Measurements from ENCODE around the gene GLYR1.
"Not testable (repeated sequence)": the region's sequence is repeated elsewhere in the genome, so short reads cannot be mapped to it uniquely, and the experiment has no call there.

The GLYR1 gene

DNA sequence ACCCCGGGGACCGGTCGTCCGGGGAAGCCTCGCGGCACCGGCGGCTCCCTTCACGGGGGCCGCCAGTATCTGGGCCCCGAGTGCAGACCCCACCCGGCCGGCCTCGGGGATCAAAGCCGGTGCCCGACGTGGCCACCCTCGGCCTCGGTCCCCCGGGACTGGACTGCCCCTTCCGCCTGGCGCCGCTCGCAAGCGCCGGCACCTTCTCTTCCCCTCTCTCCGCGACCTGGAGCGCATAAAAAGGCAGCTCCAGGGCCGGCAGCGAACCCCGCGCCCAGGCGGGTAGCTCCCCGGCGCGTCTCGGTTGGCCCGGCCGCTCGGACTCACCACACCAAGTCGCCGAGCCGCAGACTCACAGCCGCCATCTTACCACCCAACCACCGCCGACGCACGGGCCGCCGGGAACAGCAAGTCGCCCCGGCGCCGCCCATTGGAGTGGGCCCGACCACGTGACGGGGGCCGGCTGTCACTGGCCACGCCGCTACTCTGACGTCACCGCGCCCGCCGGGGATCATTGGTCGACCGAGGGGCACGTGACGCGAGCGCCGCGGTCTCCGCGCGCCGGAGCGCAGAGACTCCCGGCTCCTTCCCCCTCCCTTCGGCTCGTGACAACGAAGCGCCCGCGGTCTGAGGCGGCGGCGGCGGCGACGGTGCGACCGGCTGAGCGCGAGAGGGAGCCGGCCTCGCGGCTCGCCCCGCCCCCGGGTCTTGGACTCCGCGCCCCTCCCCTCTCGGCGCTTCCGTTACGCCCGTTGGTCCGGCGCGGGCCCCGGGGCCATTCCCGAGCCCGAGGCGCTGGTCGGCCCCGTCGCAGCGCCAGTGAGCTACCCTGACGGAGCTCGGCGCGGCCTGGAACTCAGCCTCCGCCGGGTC is at the start of gene GLYR1, which contains the start of gene UBN1:
Gene GLYR1, minus strand, starts transcription at position 388 of the 873 bp plus-strand sequence. Its CDS starts 23 bp downstream, at position 365.
Gene UBN1, plus strand, starts transcription at position 581 of the 873 bp plus-strand sequence. CDS start 5,437 bp downstream, outside the sequence.
- peak within 1 kb of the TSS; percentile 93 for H3K4me3 Mint-ChIP-seq
- H3K36me3 Mint-ChIP-seq (ENCODE audit: low read depth): peaks cover 58% of the 10 kb centered on the region
- H3K9me3 Mint-ChIP-seq: no peaks in the 10 kb centered on the region
- H3K27ac Mint-ChIP-seq: peak within 1 kb of the TSS; percentile 92
- peak; percentile 100 for DNase-seq
- H3K27me3 Mint-ChIP-seq: no peaks in the 10 kb centered on the region
- peaks cover 61% of the 10 kb centered on the region for H3K4me1 Mint-ChIP-seq (ENCODE audit: low read depth)

DNA sequence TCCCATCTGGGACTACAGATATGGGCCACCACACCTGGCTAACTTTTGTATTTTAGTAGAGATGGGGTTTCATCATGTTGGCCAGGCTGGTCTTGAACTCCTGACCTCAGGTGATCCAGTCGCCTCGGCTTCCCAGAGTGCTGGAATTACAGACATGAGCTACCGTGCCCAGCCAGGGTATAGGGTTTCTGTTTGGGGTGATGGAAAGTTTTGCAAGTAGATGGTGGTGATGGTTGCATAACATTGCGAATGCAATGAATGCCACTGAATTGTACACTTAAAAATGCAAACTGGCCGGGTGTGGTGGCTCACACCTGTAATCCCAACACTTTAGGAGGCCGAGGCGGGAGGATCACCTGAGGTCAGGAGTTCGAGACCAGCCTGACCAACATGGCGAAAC is 49.7 kb upstream of the GLYR1 start:
- H3K27me3 Mint-ChIP-seq; H3K27ac Mint-ChIP-seq; H3K9me3 Mint-ChIP-seq; DNase-seq; H3K36me3 Mint-ChIP-seq (ENCODE audit: low read depth); H3K4me1 Mint-ChIP-seq (ENCODE audit: low read depth); H3K4me3 Mint-ChIP-seq: not testable (repeated sequence)

DNA sequence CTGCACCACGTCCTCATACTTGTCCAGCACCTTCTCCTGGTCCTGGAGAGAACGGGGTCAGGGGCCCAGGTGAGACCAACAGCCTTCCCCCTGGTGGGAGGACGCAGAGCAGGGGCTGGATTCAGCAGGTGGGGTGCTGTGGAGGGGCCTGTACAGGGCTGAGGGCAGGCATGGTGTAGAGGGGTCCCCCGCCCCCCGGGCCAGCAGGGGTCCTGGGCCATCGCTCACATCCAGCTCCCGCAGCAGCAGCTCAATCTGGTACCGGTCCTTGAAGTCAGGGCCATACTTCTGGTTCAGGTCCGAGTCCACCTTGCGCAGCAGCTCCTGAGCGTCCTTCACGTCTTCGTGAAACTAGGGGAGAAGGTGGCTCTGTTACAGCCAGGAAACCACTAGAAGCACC is 48.3 kb upstream of the GLYR1 start:
- no peaks in the 10 kb centered on the region for H3K36me3 Mint-ChIP-seq (ENCODE audit: low read depth)
- H3K27me3 Mint-ChIP-seq: no peaks in the 10 kb centered on the region
- H3K4me3 Mint-ChIP-seq: no peak overlapping the region
- no peak overlapping the region for H3K27ac Mint-ChIP-seq
- H3K9me3 Mint-ChIP-seq: no peaks in the 10 kb centered on the region
- no peak for DNase-seq
- no peaks in the 10 kb centered on the region for H3K4me1 Mint-ChIP-seq (ENCODE audit: low read depth)

DNA sequence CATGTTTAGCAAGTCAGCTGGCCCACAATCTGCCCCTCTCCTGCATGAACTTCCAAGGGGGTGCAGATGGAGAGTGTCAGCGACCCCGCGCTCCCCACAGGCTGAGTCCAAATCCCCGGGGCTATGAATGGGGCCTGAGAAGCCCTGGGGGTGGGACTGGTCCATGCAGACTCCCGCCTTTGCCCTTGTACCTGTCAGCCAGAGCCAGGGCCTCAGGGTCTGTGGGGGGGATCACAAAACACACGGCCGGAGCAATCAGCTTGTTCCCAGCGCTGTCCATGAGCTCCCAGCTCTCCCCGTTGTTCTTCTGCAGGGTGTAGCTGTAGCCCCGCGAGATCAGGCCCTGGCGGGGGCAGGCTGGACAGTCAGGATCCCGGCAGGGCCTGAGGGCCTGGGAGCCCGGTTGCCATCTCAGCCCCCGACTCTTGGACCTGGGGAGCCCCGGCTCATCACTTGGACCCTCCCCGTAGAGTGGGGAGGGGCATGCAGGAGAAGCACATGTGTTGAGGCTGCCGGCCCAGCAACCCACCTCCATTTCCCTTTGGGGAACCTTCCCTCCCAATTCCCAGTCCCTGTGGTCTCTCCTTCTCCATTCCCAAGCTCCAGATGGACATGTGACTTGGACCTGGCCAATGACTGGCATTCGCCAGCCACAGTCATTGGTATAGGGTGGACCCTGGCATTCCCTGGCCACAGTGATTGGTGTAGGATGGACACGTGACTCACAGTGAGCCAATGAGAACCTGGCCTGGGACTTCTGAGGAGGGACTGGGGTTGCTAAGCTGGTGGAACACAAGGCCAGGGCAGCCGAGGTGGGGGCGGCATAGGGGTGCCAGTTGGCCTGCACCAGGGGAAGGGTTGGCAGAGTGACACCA is 47.4 kb upstream of the GLYR1 start:
- H3K27me3 Mint-ChIP-seq: no peaks in the 10 kb centered on the region
- H3K4me1 Mint-ChIP-seq (ENCODE audit: low read depth): no peaks in the 10 kb centered on the region
- no peaks in the 10 kb centered on the region for H3K36me3 Mint-ChIP-seq (ENCODE audit: low read depth)
- H3K9me3 Mint-ChIP-seq: no peaks in the 10 kb centered on the region
- DNase-seq: no peak
- no peak overlapping the region for H3K27ac Mint-ChIP-seq
- no peak overlapping the region for H3K4me3 Mint-ChIP-seq

DNA sequence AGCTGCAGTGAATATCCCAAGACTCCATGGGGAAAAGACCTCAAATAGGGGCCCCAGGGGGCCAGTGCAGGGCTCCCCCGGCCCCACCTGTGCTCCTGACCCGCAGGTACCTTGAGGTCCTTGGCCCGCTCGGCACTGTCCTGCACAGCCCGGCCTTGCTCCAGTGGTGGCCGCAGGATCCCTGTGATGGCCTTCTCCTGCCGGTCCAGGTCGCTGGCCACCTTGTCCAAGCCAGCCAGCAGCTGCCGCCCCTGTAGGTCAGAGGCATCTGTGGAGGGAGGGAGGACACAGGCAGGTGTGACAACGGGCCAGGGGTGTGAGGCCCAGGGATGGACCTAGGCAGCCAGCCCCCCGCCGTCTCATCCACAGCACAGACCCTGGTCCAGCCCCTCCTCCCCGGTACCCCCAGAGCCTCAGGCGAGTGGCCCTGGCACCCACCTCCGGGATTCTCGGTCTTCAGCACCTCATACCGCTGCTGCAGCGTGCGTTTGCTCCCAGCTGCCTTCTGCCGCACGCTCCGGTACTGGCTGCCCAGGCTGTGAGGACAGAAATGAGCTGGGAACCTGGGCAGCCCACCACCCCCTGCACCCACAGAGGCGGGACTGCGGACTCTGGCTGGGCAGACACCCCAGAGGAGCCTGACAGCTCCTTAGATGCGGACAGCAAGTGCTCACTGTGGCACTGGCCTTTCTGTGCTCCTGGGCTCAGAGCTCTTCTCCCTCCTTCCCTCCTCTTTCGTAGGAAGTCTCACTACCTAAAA is 46.2 kb upstream of the GLYR1 start:
- Mint-ChIP-seq H3K4me3 (no peak overlapping the region), H3K36me3 (ENCODE audit: low read depth) (no peaks in the 10 kb centered on the region), H3K27ac (no peak overlapping the region), H3K9me3 (no peaks in the 10 kb centered on the region), H3K27me3 (no peaks in the 10 kb centered on the region), H3K4me1 (ENCODE audit: low read depth) (no peaks in the 10 kb centered on the region)
- no peak for DNase-seq

DNA sequence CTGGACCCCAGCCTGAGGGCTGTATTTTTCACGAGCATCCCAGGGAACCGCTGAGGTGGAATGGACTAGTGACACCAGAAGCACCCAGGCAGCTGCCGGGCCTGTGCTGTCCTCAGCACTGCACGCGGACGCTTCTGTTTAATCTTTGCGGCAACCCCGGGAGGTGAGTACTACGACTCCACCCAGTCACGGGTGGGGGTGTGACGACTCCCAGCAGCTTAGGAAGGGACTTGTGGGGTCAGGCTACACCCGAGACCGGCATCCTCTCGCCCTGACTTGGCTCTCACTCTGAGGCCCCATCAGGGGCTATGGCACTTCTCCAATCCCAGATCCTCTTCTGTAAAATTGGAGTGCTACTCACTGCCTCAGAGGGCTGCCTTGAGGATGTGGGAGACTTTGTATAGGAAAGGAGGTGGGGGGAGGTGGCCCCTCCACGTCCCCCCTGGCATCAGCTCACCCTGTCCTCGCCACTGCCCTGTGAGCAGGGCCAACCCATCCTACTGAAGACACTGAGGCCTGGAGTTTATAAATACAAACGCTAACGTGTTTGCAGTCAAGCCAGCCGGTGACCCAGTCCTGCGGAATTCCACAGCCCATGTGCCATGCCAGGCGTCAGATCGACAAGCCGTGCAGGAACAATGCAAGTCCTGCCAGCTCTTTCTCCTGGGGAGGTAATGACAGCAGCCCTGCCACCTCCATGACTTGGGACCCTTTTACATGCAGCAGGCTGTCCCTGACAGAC is 45.4 kb upstream of the GLYR1 start:
- Mint-ChIP-seq H3K9me3 (no peaks in the 10 kb centered on the region), H3K4me1 (ENCODE audit: low read depth) (no peaks in the 10 kb centered on the region), H3K36me3 (ENCODE audit: low read depth) (peaks cover 1% of the 10 kb centered on the region), H3K4me3 (no peak overlapping the region), H3K27ac (no peak overlapping the region), H3K27me3 (no peaks in the 10 kb centered on the region)
- DNase-seq: no peak

DNA sequence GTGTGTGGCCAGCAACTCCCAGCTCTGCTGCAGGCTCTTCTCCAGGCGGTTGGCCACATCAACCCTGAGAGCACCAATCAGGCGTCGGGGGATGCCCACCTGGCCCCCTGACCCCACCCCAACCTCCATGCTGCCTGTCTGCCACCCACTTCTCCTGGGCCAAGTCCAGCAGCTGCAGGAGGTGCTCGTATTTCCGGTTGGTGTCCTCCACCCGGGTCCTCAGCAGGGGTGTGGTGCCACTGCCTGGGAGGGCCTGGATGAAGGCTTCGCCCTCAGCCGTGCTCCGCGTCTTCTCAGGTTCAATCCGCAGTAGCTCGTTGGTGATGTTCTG is 44.8 kb upstream of the GLYR1 start:
- Mint-ChIP-seq H3K36me3 (ENCODE audit: low read depth) (peaks cover 3% of the 10 kb centered on the region), H3K27me3 (no peaks in the 10 kb centered on the region), H3K4me3 (no peak overlapping the region), H3K9me3 (no peaks in the 10 kb centered on the region), H3K27ac (no peak overlapping the region), H3K4me1 (ENCODE audit: low read depth) (no peaks in the 10 kb centered on the region)
- DNase-seq: no peak

DNA sequence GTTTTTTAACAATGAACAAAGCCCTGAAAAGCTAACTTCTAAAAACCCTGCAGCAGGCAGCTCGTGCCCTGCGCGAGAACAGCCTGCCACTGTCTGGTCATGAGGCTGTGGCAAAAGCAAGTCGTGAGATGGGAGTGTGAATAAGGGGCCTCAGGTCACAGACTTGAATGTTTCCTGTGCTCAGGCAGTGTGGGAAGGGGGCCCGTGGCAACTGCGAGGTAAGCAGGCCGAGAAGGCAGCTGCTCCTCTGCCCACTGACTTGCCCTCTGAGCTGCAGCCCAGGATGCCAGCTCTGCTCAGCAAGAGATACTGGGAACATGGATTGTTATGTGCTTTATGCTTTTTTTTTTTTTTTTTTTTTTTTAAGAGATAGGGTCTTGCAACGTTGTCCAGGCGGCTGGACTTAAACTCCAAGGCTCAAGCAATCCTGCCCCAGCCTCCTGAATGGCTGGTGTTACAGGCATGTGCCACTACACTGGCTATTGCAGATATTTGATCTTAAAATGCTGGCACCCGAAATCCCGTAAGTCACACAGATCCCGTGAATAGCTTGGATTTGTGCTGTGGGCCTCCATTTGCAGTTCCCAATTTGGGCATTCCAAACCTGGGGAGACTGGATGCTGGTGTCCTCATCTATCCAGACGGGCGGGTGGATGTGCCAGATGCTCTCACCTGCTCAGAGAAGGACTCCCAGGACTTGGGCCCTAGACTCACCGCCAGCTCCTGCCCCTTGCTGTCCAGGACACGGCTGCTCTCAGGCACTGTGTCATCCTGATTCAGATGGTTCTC is 44.2 kb upstream of the GLYR1 start:
- H3K36me3 Mint-ChIP-seq (ENCODE audit: low read depth): peaks cover 9% of the 10 kb centered on the region
- no peaks in the 10 kb centered on the region for H3K9me3 Mint-ChIP-seq

DNA sequence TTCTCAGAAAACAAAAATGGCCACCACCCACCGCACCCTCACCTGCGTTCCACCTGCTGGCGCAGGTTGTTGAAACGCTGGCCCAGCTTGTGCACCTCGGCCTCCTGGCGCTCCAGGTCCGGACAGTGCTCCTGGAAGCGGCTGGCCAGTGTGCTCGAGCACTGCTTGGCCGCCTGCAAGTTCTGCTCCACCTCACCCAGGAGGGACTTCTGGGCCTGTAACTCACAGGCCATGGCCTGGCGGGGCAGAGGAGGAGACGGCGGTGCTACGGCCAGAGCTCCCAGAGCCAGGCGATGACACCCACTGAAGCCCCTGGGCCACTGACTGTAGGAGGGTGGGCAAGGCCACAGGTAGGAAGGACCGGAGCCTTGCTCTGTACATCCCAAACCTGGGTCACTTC is 43.6 kb upstream of the GLYR1 start:
- peaks cover 15% of the 10 kb centered on the region for H3K36me3 Mint-ChIP-seq (ENCODE audit: low read depth)
- no peak overlapping the region for H3K27ac Mint-ChIP-seq
- H3K9me3 Mint-ChIP-seq: no peaks in the 10 kb centered on the region

More for the DNA sequence above, 44.2 kb upstream of the GLYR1 start:
- Mint-ChIP-seq H3K4me1 (ENCODE audit: low read depth) (no peaks in the 10 kb centered on the region), H3K27me3 (no peaks in the 10 kb centered on the region), H3K27ac (no peak overlapping the region), H3K4me3 (no peak overlapping the region)
- DNase-seq: no peak

DNA sequence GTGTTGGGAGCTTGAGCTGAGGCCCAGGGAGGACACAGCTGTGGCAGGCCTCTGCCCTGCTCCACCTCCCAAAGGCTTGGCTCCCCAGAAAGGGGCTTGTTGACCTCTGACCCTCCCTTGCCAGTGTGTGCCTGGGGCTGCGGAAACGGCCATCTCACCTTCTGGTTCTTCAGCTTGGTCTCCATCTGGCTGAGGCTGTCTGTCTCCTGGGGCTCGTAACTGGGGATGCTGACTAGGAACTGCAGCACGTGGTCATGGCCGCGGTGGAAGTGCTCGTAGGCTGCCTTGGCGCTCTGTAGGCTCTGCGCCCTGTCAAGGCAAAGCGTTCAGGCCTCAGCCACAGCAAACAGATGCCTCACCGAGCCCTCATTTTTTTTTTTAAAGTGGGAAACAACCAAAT is 42.9 kb upstream of the GLYR1 start:
- Mint-ChIP-seq H3K9me3 (no peaks in the 10 kb centered on the region), H3K4me1 (ENCODE audit: low read depth) (no peaks in the 10 kb centered on the region), H3K36me3 (ENCODE audit: low read depth) (peaks cover 20% of the 10 kb centered on the region), H3K4me3 (no peak overlapping the region), H3K27me3 (no peaks in the 10 kb centered on the region), H3K27ac (no peak overlapping the region)
- no peak for DNase-seq

More for the DNA sequence above, 43.6 kb upstream of the GLYR1 start:
- H3K4me1 Mint-ChIP-seq (ENCODE audit: low read depth): no peaks in the 10 kb centered on the region
- no peak for DNase-seq
- H3K4me3 Mint-ChIP-seq: no peak overlapping the region
- no peaks in the 10 kb centered on the region for H3K27me3 Mint-ChIP-seq

DNA sequence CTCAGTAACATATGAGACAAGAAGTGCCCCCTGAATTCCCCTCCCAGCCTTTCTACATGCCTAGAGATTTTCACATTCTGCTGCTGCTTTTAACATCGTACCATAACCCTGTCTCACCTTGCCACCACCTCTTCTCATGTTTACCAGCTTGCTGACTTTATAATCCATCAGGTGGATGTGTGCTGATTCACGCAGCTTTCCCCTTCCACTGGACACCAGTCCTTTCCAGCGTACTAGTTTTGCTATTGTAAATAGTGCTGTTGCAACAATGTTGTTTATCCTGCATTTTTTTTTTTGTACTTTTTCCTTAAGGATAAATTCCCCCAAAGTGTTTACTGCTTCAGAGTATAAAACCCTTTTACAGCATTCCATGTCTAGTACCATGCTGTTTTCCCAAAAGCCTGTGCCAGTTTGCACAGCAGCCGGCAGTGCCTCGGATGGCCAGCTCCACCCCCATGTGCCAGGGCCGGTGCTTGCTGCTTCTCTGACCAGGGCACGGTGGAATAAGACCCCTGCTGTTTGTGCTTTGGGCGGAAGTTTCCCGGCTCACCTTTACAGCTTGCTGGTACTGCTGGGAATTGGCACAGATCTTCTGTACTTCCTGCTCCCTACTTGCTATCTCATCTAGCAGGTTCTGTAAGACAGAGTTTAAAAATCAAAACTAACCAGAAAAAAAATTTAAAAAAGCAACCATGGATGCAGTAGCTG is 41.5 kb upstream of the GLYR1 start:
- no peak overlapping the region for H3K4me3 Mint-ChIP-seq
- H3K27me3 Mint-ChIP-seq: no peaks in the 10 kb centered on the region
- H3K4me1 Mint-ChIP-seq (ENCODE audit: low read depth): no peaks in the 10 kb centered on the region
- DNase-seq: no peak
- H3K9me3 Mint-ChIP-seq: no peaks in the 10 kb centered on the region
- H3K36me3 Mint-ChIP-seq (ENCODE audit: low read depth): peaks cover 35% of the 10 kb centered on the region
- no peak overlapping the region for H3K27ac Mint-ChIP-seq

DNA sequence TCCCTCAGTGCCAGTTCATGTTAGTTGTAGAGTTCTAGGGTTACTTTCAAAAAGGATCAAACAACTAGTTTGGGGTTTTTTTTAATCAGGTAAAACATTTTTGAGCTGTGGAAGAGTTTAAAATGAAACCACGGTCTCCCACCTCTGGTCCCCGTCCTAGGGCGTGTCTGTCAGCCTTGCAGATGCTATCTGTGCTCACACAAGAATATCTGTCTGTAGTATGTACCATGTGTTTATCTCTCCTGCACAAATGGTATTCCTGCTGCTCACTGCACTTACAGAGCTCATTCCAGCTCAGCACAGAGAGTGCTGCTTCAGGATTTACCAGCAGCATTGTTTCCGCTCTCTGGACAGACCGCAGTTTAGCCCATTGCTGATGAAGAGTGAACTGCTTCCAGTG is 39.1 kb upstream of the GLYR1 start:
- Mint-ChIP-seq H3K36me3 (ENCODE audit: low read depth) (peaks cover 58% of the 10 kb centered on the region), H3K27me3 (no peaks in the 10 kb centered on the region), H3K27ac (no peak overlapping the region), H3K4me3 (no peak overlapping the region), H3K4me1 (ENCODE audit: low read depth) (no peaks in the 10 kb centered on the region), H3K9me3 (no peaks in the 10 kb centered on the region)
- no peak for DNase-seq

Measured in activated T-cell treated with anti-CD3 and anti-CD28 coated beads, Interleukin-2, amount 50 U/mL, for 24 hours (primary cell).